NCI-H345 treated with DMSO at 0.1 percent for 48 hours (cell line): Measurements from ENCODE around the gene PRKAG2.

ENCODE experiments used
- DNase-seq: peaks from one replicate; lab custom pipeline; 2025; ENCODE audit not compliant: unreplicated experiment; lab: John Stamatoyannopoulos, UW

Gene PRKAG2

GRCh38 chr7:151662251-151662826, 214.6 kb downstream of the PRKAG2 start:
- no peak for DNase-seq

GRCh38 chr7:151661587-151661986, 215.3 kb downstream of the PRKAG2 start:
- DNase-seq, result no peak

GRCh38 chr7:151660141-151660540, 216.8 kb downstream of the PRKAG2 start:
- DNase-seq, result no peak

GRCh38 chr7:151659219-151659618, 217.7 kb downstream of the PRKAG2 start:
- no peak for DNase-seq

GRCh38 chr7:151658778-151659177, 218.1 kb downstream of the PRKAG2 start:
- no peak for DNase-seq

GRCh38 chr7:151657173-151657572, 219.7 kb downstream of the PRKAG2 start:
- no peak for DNase-seq

- no peak for DNase-seq
These were observed 221.4 kb downstream of the PRKAG2 start for GRCh38 chr7:151655555-151655954.

GRCh38 chr7:151652111-151652510, 224.8 kb downstream of the PRKAG2 start:
- no peak for DNase-seq

- DNase-seq, result no peak
These were observed 226.8 kb downstream of the PRKAG2 start for GRCh38 chr7:151650161-151650560.

GRCh38 chr7:151648429-151648828, 228.5 kb downstream of the PRKAG2 start:
- DNase-seq, result no peak

- no peak for DNase-seq
These were observed 229.0 kb downstream of the PRKAG2 start for GRCh38 chr7:151647874-151648273.

GRCh38 chr7:151647006-151647405, 229.9 kb downstream of the PRKAG2 start:
- DNase-seq, result no peak

GRCh38 chr7:151645311-151645710, 231.6 kb downstream of the PRKAG2 start:
- no peak for DNase-seq

GRCh38 chr7:151644554-151644953, 232.4 kb downstream of the PRKAG2 start:
- no peak for DNase-seq

- no peak for DNase-seq
These were observed 234.2 kb downstream of the PRKAG2 start for GRCh38 chr7:151642746-151643145.

GRCh38 chr7:151641587-151641986, 235.3 kb downstream of the PRKAG2 start:
- DNase-seq, result no peak

- DNase-seq, result no peak
These were observed 239.1 kb downstream of the PRKAG2 start for GRCh38 chr7:151637781-151638261.

GRCh38 chr7:151634643-151635042, 242.3 kb downstream of the PRKAG2 start:
- DNase-seq, result no peak

- no peak for DNase-seq
These were observed 243.5 kb downstream of the PRKAG2 start for GRCh38 chr7:151633516-151633812.

- no peak for DNase-seq
These were observed 244.0 kb downstream of the PRKAG2 start for GRCh38 chr7:151632750-151633515.

GRCh38 chr7:151631953-151632749, 244.8 kb downstream of the PRKAG2 start:
- DNase-seq, result peak; percentile 64

- DNase-seq, result peak; percentile 29
These were observed 245.4 kb downstream of the PRKAG2 start for GRCh38 chr7:151631570-151631952.
